Ovary (tissue), 9 donors: ENCODE measurements around the gene RRP36. TPM values are rescaled to one million over a fixed set of nuclear protein-coding genes. Genes with fewer than 3 reads are reported as not detected.

Experiments
- DNase-seq, 5 donors: peaks; one replicate each; pipeline ENCODE4 v3.0.0-alpha.2; 2019 to 2020
- H3K27ac ChIP-seq, 2 donors: fragments of 200-600 bp; one replicate each; pipeline versions ENCODE4 v1.5.1 to v1.8.0; 2019 to 2022
- H3K27me3 ChIP-seq: fragments of 200-600 bp; one replicate; pipeline ENCODE4 v1.8.0; 2022
- H3K36me3 ChIP-seq: fragments of 200-600 bp; sonication (generic); one replicate; pipeline ENCODE4 v1.5.1; 2019
- H3K4me1 ChIP-seq: one replicate; pipeline ENCODE4 v1.8.1; 2013; ENCODE audit warnings: mild to moderate bottlenecking, moderate library complexity; ENCODE audit not compliant: insufficient read depth
- H3K4me3 ChIP-seq: fragments of 200-600 bp; sonication (generic); one replicate; pipeline ENCODE4 v1.5.1; 2017
- H3K9me3 ChIP-seq, 2 donors: fragments of 200-600 bp in 1 of 2; sonication (generic) in 1 of 2; one replicate each; pipeline versions ENCODE4 v1.5.1 to v1.8.1; 2013 to 2019; ENCODE audit warnings: mild to moderate bottlenecking in 1 of 2, moderate library complexity in 1 of 2
- CTCF ChIP-seq, 3 donors: fragments of 450-650 bp in 2 of 3; fragments of 200-600 bp in 1 of 3; IDR thresholded peaks; one replicate each; pipeline versions ENCODE4 v1.5.1 to v1.8.0; 2016 to 2022; ENCODE audit warnings: antibody characterized with exemption in 3 of 3, mild to moderate bottlenecking in 1 of 3
- EP300 ChIP-seq: sonication (generic); formaldehyde crosslinking; IDR thresholded peaks from one replicate; pipeline ENCODE4 v1.6.1; 2017; ENCODE audit warnings: antibody characterized with exemption
- POLR2A ChIP-seq: fragments of 450-650 bp; IDR thresholded peaks from one replicate; pipeline ENCODE4 v1.6.1; 2017; ENCODE audit warnings: antibody characterized with exemption, mild to moderate bottlenecking, moderate library complexity
- WGBS, 3 donors: extraction: QIAGEN DNeasy Blood & Tissue Kit in 1 of 3; methylation state at CpG; one replicate each; pipeline versions ENCODE4 v1.1.5 to v1.1.7; 2013 to 2017; 5-methylcytosine and 5-hydroxymethylcytosine counted together
- intact Hi-C, 4 donors: fragments of 100-400 bp; cut with DNase I; formaldehyde crosslinking; loops; one replicate each; pipeline versions ENCODE4 v1.11.0 to v1.15.1; 2022 to 2023
- polyA plus RNA-seq, 2 donors: library from polyadenylated mRNA; stranded (reverse); fragments of 200-250 nt in 1 of 2; fragments of 350-450 nt in 1 of 2; fragmentation: Illumina TruSeq in 1 of 2; extraction: RNeasy Lipid Tissue Mini Kit (QIAGEN cat#74804) in 1 of 2; gene quantifications; one replicate each; pipeline ENCODE4 v1.2.3, GENCODE V29; 2013 to 2014
- total RNA-seq, 7 donors: library from RNA; depleted of rRNA in 2 of 7; stranded (reverse); fragments of >200 nt in 2 of 7; fragmentation: NEBNext Ultra II Directional in 3 of 7; extraction: Animal tissue kit (Norgen Biotek cat#: 25700) in 3 of 7; gene quantifications; one replicate each; pipeline versions ENCODE4 v1.1.0 to v1.2.4, GENCODE V29; 2016 to 2023
- donor health status: DM: no; HTN: no; CAD: no; lungs with moderate emphysema.
- donor health status: DM: no; HTN: no; CAD: no.
- donor health status: Bipolar disorder and iron deficiency.
- donor health status: DM: yes; HTN: yes; CAD: no.
- donor health status: DM: no; HTN: no; CAD: no.
- donor health status: DM: yes; HTN: yes; CAD: no.

RRP36 gene
- total and polyA plus RNA-seq, 9 donors: 23.6 to 58.7 (median 36.0) TPM

- WGBS, 3 donors: 0 to 1% (median 1%) methylated on average over 62 to 72 of the region's 72 CpGs
- Histone ChIP-seq H3K27ac (peak overlapping the region; percentile 49 to 66), H3K4me3 (peak overlapping the region; percentile 68), H3K9me3 (no peaks in the 10 kb centered on the region), H3K4me1 (peaks cover 15% of the 10 kb centered on the region), H3K36me3 (no peaks in the 10 kb centered on the region), H3K27me3 (no peaks in the 10 kb centered on the region)
- intact Hi-C loops: loop anchor here in 2 of 4 donors (5.0 to 10.0 kb wide), 2 partner anchors 46 to 48 kb away; no protein-coding TSS in a partner anchor
- DNase-seq: peak; percentile 39 to 66 (median 55)
- TF ChIP-seq EP300 (no peak), POLR2A (no peak), CTCF (IDR thresholded peaks at IDR 0.05) (no peak)
Observed at GRCh38 chr6:43076464-43077332, 55.3 kb downstream of the RRP36 start.

GRCh38 chr6:43077333-43077809 lies 55.9 kb downstream of the RRP36 start:
- Histone ChIP-seq H3K4me3 (peak overlapping the region; percentile 68), H3K27me3 (no peaks in the 10 kb centered on the region), H3K9me3 (no peaks in the 10 kb centered on the region), H3K36me3 (no peaks in the 10 kb centered on the region), H3K27ac (peak overlapping the region in 1 of 2 donors; percentile 66), H3K4me1 (peaks cover 17% of the 10 kb centered on the region)
- intact Hi-C loops: loop anchor here in 2 of 4 donors (5.0 to 10.0 kb wide), 2 partner anchors 45 to 47 kb away; no protein-coding TSS in a partner anchor
- no peak for TF ChIP-seq CTCF (IDR thresholded peaks at IDR 0.05)
- no peak for TF ChIP-seq POLR2A
- no peak for TF ChIP-seq EP300
- 5 to 11% (median 10%) methylated on average over 8 of the region's 8 CpGs for WGBS, 3 donors
- DNase-seq: no peak

- H3K27ac ChIP-seq: no peak overlapping the region
- no peaks in the 10 kb centered on the region for H3K9me3 ChIP-seq
- H3K4me3 ChIP-seq: peak overlapping the region; percentile 68
- no peaks in the 10 kb centered on the region for H3K27me3 ChIP-seq
- intact Hi-C loops: loop anchor here in 2 of 4 donors (5.0 to 10.0 kb wide), 2 partner anchors 44 to 47 kb away; no protein-coding TSS in a partner anchor
- peaks cover 18% of the 10 kb centered on the region for H3K4me1 ChIP-seq
- WGBS, 3 donors: 43 to 51% (median 49%) methylated on average over 6 of the region's 6 CpGs
- DNase-seq: no peak
- H3K36me3 ChIP-seq: no peaks in the 10 kb centered on the region
- no peak for TF ChIP-seq CTCF (IDR thresholded peaks at IDR 0.05)
- no peak for TF ChIP-seq POLR2A
- no peak for TF ChIP-seq EP300
Observed at GRCh38 chr6:43077981-43078511, 56.6 kb downstream of the RRP36 start.

- WGBS, 3 donors: 44 to 51% (median 50%) methylated on average over 2 of the region's 2 CpGs
- H3K4me1 ChIP-seq: peaks cover 23% of the 10 kb centered on the region
- H3K36me3 ChIP-seq: no peaks in the 10 kb centered on the region
- H3K27ac ChIP-seq: no peak overlapping the region
- no peaks in the 10 kb centered on the region for H3K27me3 ChIP-seq
- no peak overlapping the region for H3K4me3 ChIP-seq
- no peak for DNase-seq
- TF ChIP-seq CTCF (IDR thresholded peaks at IDR 0.05) (no peak), EP300 (no peak), POLR2A (no peak)
- intact Hi-C loops: loop anchor here in 2 of 4 donors (5.0 to 10.0 kb wide), 2 partner anchors 44 to 46 kb away; no protein-coding TSS in a partner anchor
- H3K9me3 ChIP-seq: no peaks in the 10 kb centered on the region
Observed at GRCh38 chr6:43078691-43079090, 57.3 kb downstream of the RRP36 start.
